NCI-H345 (cell line): ENCODE data around the gene C3AR1.
"Not testable (repeated sequence)": the region's sequence is repeated elsewhere in the genome, so short reads cannot be mapped to it uniquely, and the experiment has no call there.

Source experiments
- DNase-seq: peaks from one replicate; lab custom pipeline; 2025; lab: John Stamatoyannopoulos, UW

C3AR1 gene

DNA sequence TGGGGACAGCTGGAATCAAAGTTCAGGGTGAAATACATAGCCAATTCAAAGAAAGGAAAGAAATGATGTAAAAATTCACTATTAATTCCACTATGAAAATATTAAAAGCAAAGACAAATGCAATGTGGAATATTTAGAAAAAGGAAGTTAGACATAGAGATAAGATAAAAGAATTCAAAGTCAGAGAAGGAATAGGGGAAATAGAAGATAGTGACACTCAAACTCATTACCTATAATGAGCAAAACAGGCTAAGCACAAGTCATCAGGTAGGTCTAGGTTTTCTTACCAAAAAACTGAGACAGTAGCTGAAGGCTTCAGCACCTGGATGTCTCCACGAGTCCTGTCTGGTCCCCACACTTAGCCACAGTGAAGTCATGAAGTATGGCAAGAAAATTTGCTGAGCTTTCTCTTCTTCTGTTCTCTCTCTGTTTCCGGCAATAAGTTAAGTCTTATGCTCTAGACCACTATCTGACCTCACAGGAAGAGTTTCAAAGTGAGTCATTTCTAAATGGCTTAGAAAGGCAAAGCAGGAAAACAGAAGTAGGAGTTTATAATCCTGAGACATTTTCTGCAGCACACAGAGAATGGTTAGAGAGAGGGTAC lies at the start of gene C3AR1:
TSS of gene C3AR1 (minus strand) at position 369 of the 604 bp plus-strand sequence. CDS start 6,174 bp downstream, outside the sequence.
- no peak for DNase-seq

DNA sequence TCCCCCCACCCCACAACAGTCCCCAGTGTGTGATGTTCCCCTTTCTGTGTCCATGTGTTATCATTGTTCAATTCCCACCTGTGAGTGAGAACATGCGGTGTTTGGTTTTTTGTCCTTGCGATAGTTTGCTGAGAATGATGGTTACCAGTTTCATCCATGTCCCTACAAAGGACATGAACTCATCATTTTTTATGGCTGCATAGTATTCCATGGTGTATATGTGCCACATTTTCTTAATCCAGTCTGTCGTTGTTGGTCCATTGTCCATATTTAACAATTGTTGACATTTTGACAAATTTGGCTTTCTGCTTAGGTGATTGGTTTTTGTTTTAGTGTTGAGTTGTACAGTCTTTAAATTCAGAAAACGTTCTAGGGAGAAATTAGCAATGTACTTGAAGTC lies 47.0 kb upstream of the C3AR1 start:
- DNase-seq = not testable (repeated sequence)

DNA sequence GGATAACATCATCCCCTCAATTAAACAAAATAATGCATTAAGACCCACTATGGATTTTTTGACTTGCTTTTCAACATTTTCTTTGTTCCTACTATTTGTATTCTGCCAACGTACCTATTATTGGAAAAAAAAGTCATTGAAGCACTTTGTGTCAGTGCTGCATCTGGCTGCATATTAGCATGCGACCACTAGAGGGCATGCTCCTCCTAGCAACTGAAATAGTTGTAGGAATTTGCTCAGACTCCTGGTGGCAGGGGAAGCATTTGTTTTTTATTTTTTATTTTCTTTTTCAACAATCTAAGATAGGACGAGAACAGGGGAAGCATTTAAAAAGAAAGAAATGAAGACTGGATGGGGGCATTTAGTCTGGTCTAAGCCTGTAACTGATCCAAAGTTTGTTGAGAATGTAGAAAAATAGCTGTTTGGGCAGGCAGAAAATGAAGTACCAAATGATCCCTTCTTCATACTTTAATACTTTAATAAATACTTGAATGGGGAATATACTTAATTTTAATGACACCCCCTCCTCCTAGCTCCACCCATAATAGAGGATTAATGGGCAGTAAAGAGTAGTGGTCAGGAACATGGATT lies 42.7 kb upstream of the C3AR1 start:
- peak; percentile 66 for DNase-seq

DNA sequence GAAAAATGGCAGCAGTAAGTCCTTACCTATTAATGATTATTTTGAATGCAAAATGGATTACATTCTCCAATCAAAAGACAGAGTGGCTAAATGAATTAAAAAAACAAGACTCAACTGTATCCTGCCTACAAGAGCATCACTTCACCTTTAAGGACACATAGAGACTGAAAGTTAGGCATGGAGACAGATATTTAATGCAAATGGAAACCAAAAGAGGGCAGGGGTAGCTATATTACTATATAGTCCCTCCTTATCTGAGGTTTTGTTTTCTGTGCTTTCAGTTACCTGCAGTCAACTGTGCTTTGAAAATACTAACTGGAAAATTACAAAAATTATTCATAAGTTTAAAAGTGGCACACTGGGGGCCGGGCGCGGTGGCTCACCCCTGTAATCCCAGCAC lies 33.1 kb upstream of the C3AR1 start:
- no peak for DNase-seq

DNA sequence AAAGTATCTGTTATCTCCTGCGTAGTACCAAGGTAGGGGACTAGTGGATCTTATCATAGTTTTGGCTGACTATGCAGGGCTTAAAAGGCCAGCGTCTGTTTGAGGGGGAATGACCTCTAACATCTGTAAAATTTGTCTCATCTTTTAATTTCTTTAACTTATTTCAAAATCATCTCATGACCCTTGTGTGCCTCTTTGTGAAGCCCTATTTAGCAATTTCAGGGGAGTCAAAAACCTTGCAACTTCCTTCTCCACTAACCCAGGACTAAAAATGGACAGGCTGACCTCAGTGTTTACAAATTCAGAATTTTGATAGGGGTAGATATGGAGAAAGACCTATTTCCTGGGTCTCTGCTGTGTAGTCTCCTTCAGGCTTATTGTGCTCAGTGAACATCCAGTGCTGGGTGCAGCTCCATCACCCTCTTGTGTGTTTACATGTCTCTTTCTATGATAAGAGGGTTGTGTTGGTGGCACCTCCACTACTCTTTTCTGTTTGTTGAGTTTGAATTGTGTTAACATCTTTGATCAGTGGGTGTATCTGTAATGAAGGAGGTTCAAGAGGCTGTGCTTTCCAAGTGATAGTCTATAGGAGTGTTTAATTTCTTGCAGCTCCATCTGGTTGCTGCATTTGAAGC lies 30.2 kb upstream of the C3AR1 start:
- no peak for DNase-seq

DNA sequence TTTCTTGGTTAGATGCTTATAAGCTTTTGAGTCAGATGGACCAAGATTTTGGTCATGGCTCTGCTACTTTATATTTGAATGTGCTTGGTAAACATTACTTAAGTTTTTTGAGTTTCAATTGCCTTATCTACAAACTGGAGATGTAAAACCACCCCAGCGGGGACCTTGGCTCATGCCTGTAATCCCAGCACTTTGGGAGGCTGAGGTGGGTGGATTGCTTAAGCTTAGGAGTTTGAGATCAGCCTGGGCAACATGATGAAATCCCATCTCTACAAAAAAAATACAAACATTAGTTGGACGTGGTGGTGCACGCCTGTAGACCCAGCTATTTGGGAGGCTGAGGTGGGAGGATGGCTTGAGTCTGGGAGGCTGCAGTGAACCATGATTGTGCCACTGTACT lies 27.1 kb upstream of the C3AR1 start:
- DNase-seq = no peak

DNA sequence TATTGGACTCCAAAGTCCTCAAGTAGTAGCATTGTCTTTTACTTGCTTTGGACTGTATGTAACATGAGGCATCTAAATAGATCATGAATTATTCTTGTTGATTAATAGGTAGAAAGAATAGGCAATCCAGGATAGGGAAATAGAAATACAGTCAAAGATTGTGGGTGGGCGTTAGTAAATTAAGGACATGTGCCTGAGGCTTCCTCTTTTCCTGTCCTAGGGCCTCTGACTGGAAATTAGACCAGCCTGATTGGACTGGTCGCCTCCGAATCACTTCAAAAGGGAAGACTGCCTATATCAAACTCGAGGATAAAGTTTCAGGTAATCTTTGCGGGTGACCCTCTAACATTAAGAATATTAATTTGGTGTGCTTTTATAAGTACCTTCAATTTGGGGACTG lies 23.6 kb upstream of the C3AR1 start:
- no peak for DNase-seq

DNA sequence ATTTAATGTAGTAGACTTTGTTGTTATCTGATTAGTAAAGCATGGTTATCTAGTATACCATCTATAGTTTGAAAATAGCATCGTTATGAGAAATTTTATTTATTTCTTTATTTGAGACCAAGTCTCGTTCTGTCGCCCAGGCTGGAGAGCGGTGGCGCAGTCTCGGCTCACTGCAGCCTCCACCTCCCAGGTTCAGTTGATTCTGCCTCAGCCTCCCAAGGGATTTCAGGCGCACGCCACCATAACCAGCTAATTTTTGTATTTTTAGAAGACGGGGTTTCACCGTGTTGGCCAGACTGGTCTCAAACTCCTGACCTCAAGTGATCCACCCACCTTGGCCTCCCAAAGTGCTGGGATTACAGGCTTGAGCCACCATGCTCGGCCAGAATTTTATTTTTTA lies 23.1 kb upstream of the C3AR1 start:
- not testable (repeated sequence) for DNase-seq

DNA sequence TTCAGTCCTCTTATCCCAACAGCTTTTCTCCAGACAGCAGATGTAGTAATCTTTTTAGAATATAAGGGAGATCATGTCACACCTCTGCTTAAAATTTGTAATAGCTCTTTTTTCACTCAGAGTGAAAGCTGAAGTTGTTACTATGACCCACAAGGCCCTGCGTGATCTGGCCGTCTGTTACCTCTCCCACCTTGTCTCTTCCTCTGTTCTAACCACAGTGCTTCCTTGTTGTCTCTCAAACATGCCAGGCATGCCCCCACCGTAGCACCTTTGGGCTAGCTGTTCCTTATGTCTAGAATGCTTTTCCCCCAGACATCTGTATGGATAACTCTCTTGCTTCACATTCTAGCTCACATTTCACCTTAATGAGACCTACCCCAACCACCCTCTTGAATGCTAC lies 22.4 kb upstream of the C3AR1 start:
- no peak for DNase-seq

DNA sequence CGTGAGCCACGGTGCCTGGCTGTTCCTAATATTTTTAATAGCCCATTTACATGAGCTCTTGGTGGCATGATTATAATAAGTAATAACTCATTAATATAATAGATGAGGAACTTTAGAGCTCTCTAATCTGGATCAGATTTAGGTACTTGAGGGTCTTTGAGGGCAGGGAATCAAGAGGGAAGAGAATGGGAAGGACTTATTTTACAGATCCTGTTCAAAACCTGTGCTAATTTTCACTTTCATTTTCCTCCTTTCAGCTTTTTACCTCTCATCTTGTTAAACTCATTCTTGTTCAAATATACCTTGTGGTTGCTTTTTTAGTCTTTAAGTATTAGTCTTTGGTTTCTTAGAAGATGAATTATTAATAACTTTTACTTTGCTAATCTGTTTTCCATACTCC lies 21.5 kb upstream of the C3AR1 start:
- DNase-seq = no peak

DNA sequence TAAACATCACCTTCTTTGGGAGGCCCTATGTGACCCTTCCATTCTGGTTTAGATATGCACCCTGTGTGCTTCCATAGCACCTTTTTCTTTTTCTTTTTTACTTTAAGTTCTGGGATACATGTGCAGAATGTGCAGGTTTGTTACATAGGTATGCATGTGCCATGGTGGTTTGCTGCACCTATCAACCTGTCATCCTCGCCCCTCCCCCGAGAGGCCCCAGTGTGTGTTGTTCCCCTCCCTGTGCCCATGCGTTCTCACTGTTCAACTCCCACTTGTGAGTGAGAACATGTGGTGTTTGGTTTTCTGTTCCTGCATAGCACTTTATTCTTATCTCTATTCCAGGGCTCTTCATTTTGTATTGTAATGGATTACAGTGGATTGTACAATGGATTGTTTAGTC lies 18.2 kb upstream of the C3AR1 start:
- DNase-seq = not testable (repeated sequence)

DNA sequence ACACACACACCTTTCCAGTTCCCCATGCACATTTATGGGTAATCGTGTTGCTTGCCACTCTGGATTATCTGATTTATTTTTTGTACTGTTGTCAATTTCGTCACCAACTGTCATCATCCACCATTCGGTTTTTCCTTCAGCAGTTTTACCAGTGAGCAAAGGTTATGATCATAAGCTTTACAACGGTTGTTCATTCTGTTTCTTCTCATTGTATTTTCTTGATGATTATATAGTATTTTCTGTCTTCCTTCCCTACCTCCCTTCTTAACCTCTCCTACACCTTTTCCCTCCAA lies 16.6 kb upstream of the C3AR1 start:
- DNase-seq = no peak

DNA sequence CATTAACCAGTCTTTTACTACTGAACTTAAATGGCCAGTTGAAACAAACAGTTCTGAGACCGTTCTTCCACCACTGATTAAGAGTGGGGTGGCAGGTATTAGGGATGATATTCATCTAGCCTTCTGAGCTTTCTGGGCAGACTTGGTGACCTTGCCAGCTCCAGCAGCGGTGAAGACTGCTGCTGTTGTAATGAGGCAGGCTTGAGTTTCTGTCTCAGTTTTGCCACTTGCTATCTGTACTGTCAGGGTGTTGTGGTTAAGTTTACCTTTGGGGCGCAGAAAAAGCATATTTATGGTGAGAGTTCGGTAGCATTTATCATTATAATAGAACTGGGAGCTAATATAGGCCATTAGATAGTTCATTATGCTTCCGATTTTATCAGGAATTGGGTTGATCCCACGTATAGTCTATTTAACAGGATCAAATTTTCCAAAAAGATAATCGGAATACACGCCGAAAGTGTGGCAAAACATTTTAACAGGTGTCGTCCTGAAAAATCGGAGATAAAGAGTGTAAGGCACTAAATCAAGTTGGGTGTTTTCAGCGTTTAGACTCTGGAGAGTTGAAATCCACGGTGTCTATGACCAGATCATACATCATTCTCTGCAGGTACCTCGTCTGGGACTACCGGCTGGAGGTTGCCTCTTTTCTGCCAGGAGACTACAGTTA lies 15.2 kb upstream of the C3AR1 start:
- DNase-seq = peak; percentile 1

DNA sequence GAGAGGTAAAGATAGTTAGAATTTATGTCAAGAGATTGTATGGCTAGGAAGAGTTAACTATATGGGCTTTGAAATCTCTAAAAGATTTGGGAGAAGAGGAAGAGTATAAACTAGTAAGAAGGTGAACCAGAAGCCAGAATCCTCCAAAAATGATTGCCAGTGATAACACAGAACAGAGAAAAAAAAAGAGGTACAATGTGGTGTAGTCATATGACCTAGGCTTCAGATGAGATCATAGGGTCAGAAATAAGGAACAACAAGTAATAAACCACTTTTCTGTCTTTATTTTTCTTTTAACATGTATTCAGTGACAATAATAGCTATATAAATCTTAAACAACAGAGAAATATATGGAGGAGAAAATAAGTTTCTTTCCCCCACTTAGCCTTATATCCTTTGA lies 14.0 kb upstream of the C3AR1 start:
- no peak for DNase-seq

DNA sequence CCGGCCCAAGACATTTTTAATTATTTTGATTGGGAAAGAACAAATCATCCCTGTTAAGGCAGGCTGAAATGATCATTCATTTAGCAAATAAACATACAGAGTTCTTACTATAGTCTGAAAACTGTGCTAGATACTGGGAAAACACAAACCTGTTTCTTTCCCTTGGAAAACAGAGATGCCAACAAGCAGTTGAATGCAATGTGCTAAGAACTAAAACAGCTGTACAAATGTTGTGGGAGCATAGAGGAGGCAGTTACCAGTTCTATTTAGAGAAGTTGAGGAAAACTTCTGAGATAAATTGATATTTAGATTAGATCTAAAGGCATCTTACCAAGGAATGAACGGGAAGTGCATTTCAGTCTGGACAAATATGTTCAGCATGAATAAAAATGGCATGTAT lies 12.8 kb upstream of the C3AR1 start:
- no peak for DNase-seq

DNA sequence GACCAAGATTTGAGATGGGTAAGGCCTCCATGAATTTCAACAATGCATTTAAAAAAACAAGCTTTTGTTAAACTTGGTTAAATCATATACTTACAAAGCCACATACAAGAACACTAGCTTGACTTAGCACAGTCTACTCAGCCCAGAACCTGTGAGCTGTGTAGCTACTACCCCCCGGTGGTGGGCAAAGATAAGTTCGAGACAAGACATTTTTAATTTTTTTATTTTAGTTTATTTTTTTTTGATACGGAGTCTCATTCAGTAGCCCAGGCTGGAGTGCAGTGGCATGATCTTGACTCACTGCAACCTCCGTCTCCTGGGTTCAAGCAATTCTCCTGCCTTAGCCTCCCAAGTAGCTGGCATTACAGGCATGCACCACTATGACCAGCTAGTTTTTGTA lies 12.2 kb upstream of the C3AR1 start:
- DNase-seq = peak; percentile 27

DNA sequence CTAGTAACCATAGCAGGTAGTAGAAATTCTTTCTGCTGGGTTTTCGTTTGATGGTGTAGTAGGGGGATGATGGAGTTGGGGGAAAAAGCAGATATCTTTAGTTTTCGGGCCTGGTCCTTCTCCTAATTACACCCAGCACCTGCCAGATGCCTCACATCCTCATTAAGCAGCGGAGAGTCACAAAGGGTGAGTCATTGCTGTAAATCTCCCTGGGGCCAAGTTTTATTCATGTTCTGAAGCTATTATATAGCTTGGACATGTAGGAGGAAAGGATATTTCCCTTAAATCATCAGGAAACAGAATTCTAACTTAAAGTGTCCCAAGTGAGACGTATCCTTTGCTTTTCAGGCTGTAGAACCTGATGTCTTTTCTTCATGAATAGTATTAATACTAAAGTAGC lies 11.0 kb upstream of the C3AR1 start:
- DNase-seq = no peak

DNA sequence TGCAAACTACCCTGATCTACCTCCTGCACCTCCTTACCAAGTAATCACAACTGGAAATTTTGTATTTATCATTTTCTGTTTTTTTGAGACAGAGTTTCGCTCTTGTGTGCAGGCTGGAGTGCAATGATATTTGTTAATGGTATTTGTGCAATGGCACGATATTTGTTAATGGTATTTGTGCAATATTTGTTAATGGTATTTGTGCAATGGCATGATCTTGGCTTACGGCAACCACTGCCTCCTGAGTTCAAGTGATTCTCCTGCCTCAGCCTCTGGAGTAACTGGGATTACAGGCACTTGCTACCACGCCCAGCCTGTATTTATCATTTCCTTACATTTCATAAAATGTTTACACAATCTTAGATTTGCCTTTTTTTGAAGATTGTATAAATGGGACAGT lies 10.2 kb upstream of the C3AR1 start:
- no peak for DNase-seq

DNA sequence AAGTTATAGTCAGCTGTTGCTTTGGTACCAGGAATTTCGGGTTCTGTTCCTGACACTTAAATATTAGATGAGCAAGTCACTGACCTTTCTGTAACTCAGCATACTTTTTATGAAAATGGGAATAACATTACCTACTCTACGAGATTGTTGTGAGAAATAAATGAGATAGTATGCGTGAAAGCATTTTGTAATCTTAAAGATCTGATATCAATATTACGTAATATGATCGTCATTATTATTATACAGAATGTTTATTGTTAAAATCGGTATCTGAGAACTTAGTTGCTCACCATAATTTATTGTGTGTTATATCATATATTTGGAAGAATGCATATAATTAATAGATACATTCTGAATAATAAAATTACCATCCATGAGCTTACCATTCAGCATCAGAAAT lies 9.8 kb upstream of the C3AR1 start:
- DNase-seq = no peak

DNA sequence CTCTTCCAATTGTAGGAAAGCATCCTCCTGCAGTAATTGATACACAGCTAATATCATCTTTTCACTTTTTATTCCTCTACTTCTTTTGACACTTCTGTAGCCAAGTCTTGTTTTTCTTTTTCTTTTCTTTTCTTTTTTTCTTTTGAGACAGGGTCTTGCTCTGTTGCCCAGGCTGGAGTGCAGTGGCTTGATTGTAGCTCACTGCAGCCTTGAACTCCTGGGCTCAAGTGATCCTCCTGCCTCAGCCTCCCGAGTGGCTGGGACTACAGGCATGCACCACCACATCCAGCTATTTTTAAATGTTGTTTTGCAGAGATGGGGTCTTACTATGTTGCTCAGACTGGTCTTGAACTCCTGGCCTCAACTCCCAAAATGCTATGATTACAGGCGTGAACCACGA lies 5.7 kb upstream of the C3AR1 start:
- DNase-seq = not testable (repeated sequence)

DNA sequence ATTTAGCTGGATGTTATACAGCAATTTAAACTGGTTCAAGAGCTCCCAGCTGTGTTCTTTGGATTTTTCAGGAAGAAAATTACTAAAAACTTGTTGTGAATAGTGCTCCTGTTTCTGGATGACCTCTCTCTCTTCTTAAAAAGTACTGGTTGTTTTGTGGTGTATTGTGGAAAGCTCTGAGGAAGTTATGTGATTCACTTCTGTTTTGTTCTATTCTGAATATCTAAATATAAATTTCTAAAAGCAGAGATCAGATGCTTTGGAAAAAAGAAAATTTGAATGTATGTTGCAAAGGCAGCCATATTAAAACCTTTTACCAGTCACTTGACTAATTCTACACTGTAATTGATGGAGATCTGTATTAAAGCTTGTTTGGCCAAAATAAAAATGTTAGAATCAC lies 3.4 kb upstream of the C3AR1 start:
- no peak for DNase-seq

DNA sequence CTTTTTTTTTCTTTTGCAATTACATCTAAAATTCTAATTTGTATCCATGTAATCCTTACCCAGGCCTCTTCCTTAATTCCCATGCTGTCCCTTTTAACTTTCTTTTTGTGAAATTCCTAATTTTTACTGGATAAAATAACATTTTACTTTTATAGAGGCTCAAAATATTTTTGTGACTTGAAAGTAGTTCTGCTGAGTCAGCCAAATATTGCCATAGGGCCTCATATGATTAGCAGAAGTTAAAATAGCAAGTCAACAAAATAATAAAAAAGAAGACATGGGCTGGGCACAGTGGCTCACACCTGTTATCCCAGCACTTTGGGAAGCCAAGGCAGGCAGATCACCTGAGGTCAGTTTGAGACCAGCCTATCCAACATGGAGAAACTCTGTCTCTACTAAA lies 2.0 kb downstream of the C3AR1 start:
- no peak for DNase-seq

DNA sequence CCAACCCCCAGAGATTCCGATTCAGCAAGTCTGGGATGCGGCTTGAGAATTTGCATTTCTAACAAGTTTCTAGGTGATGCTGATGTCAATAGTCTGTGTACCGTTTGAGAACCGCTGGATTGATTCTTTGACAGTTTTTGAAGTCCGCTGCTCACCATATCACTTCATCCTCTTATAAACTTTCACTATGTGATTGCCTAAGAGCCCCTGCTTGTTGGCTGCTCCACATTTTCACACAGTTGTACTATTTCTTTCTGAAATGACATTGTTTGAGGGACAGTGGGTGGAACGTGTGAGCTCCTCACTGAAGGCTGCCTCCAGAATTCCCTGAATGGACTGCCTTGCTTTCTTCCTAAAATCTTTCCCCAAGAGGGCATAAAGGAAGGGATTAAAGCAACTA lies 7.7 kb downstream of the C3AR1 start:
- no peak for DNase-seq

DNA sequence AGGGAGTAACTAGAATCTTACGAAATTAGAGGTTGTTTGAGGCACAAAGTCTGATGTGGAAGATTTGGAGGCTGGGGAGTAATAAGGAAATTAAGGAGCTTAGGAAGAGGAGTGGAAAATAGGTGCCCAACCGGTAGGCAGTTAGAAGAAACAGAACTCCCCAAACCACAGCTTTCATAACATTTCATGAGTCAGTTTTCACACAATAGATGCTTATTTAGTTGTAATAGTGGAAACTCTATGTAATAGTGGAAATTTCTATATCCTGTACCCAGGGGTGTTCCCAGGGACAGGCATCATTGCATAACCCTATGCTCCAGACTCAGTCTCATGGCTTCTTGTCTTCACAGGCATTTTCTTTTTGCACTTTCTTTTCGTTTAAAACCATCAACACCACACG lies 8.3 kb downstream of the C3AR1 start:
- no peak for DNase-seq
